ENCODE results near the gene DNAH6.

The DNAH6 gene

GRCh38 chr2:84676295-84676694 is 160.0 kb downstream of the DNAH6 start:
- Histone ChIP-seq H3K27ac (ENCODE audit: low read length) (no peak overlapping the region), H3K79me2 (ENCODE audit: low read length) (no peaks in the 10 kb centered on the region), H4K20me1 (ENCODE audit: insufficient read depth, low read length) (no peaks in the 10 kb centered on the region), H3K9me3 (ENCODE audit: insufficient read depth, low read length) (no peaks in the 10 kb centered on the region), H3K9ac (ENCODE audit: low read length) (no peak overlapping the region), H3K27me3 (ENCODE audit: low read depth, low read length) (no peaks in the 10 kb centered on the region), H3K4me1 (ENCODE audit: low read length) (no peaks in the 10 kb centered on the region), H2AFZ (ENCODE audit: low read depth, low read length) (no peak overlapping the region), H3K4me2 (ENCODE audit: low read length) (no peak overlapping the region), H3K36me3 (replicated peaks; ENCODE audit: low read depth, low read length) (no peaks in the 10 kb centered on the region), H3K4me3 (ENCODE audit: low read length) (no peak overlapping the region)
- TF ChIP-seq EZH2phosphoT487 (IDR thresholded peaks at IDR 0.05; ENCODE audit: low read depth) (no peak), CTCF (IDR thresholded peaks at IDR 0.05; ENCODE audit: low read depth, low read length) (no peak)

GRCh38 chr2:84678214-84678613 is 161.9 kb downstream of the DNAH6 start:
- Histone ChIP-seq H3K4me3 (ENCODE audit: low read length) (no peak overlapping the region), H3K27ac (ENCODE audit: low read length) (no peak overlapping the region), H3K36me3 (replicated peaks; ENCODE audit: low read depth, low read length) (no peaks in the 10 kb centered on the region), H3K27me3 (ENCODE audit: low read depth, low read length) (no peaks in the 10 kb centered on the region), H3K9ac (ENCODE audit: low read length) (no peak overlapping the region), H3K4me1 (ENCODE audit: low read length) (no peaks in the 10 kb centered on the region), H4K20me1 (ENCODE audit: insufficient read depth, low read length) (no peaks in the 10 kb centered on the region), H3K4me2 (ENCODE audit: low read length) (no peak overlapping the region), H3K79me2 (ENCODE audit: low read length) (no peaks in the 10 kb centered on the region), H2AFZ (ENCODE audit: low read depth, low read length) (no peak overlapping the region), H3K9me3 (ENCODE audit: insufficient read depth, low read length) (no peaks in the 10 kb centered on the region)
- TF ChIP-seq CTCF (IDR thresholded peaks at IDR 0.05; ENCODE audit: low read depth, low read length): no peak
- no peak for TF ChIP-seq EZH2phosphoT487 (IDR thresholded peaks at IDR 0.05; ENCODE audit: low read depth)

- Histone ChIP-seq H4K20me1 (ENCODE audit: insufficient read depth, low read length) (no peaks in the 10 kb centered on the region), H3K4me2 (ENCODE audit: low read length) (peak overlapping the region; percentile 36), H3K9me3 (ENCODE audit: insufficient read depth, low read length) (no peaks in the 10 kb centered on the region), H3K9ac (ENCODE audit: low read length) (no peak overlapping the region), H3K36me3 (replicated peaks; ENCODE audit: low read depth, low read length) (no peaks in the 10 kb centered on the region), H3K27me3 (ENCODE audit: low read depth, low read length) (no peaks in the 10 kb centered on the region), H3K4me1 (ENCODE audit: low read length) (peaks cover 10% of the 10 kb centered on the region), H3K79me2 (ENCODE audit: low read length) (no peaks in the 10 kb centered on the region), H2AFZ (ENCODE audit: low read depth, low read length) (no peak overlapping the region), H3K27ac (ENCODE audit: low read length) (no peak overlapping the region), H3K4me3 (ENCODE audit: low read length) (no peak overlapping the region)
- no peak for TF ChIP-seq CTCF (IDR thresholded peaks at IDR 0.05; ENCODE audit: low read depth, low read length)
Observed at GRCh38 chr2:84686783-84687476, 170.6 kb downstream of the DNAH6 start.

GRCh38 chr2:84687498-84688149 is 171.3 kb downstream of the DNAH6 start:
- Histone ChIP-seq H3K27ac (ENCODE audit: low read length) (no peak overlapping the region), H3K4me2 (ENCODE audit: low read length) (no peak overlapping the region), H3K36me3 (replicated peaks; ENCODE audit: low read depth, low read length) (no peaks in the 10 kb centered on the region), H3K9me3 (ENCODE audit: insufficient read depth, low read length) (no peaks in the 10 kb centered on the region), H3K4me3 (ENCODE audit: low read length) (no peak overlapping the region), H3K27me3 (ENCODE audit: low read depth, low read length) (no peaks in the 10 kb centered on the region), H2AFZ (ENCODE audit: low read depth, low read length) (no peak overlapping the region), H4K20me1 (ENCODE audit: insufficient read depth, low read length) (no peaks in the 10 kb centered on the region), H3K79me2 (ENCODE audit: low read length) (no peaks in the 10 kb centered on the region), H3K9ac (ENCODE audit: low read length) (no peak overlapping the region), H3K4me1 (ENCODE audit: low read length) (peaks cover 10% of the 10 kb centered on the region)
- no peak for TF ChIP-seq EZH2phosphoT487 (IDR thresholded peaks at IDR 0.05; ENCODE audit: low read depth)
- no peak for TF ChIP-seq CTCF (IDR thresholded peaks at IDR 0.05; ENCODE audit: low read depth, low read length)

All from OCI-LY3 (cell line).